ENCODE data around the gene GALM.

Gene GALM

GRCh38 chr2:38654528-38655381 is 11.2 kb upstream of the GALM start:
- in situ Hi-C loops (cut with MboI; ENCODE audit: low sequenced_read_pairs, unreplicated experiment) = no loop called here
- TF ChIP-seq CTCF (IDR thresholded peaks at IDR 0.05; ENCODE audit: borderline replicate concordance, control extremely low read depth, extremely low read depth, insufficient read depth, missing control alignments) = no peak
- no peak for DNase-seq (ENCODE audit: low spot score)

- TF ChIP-seq CTCF (IDR thresholded peaks at IDR 0.05; ENCODE audit: borderline replicate concordance, control extremely low read depth, extremely low read depth, insufficient read depth, missing control alignments) = no peak
- DNase-seq (ENCODE audit: low spot score) = no peak
- in situ Hi-C loops (cut with MboI; ENCODE audit: low sequenced_read_pairs, unreplicated experiment) = no loop called here
Measured at GRCh38 chr2:38655441-38655840, 10.5 kb upstream of the GALM start.

GRCh38 chr2:38656866-38657480 is 8.9 kb upstream of the GALM start:
- in situ Hi-C loops (cut with MboI; ENCODE audit: low sequenced_read_pairs, unreplicated experiment) = no loop called here
- DNase-seq (ENCODE audit: low spot score) = no peak
- TF ChIP-seq CTCF (IDR thresholded peaks at IDR 0.05; ENCODE audit: borderline replicate concordance, control extremely low read depth, extremely low read depth, insufficient read depth, missing control alignments) = no peak

GRCh38 chr2:38658613-38659012 is 7.3 kb upstream of the GALM start:
- TF ChIP-seq CTCF (IDR thresholded peaks at IDR 0.05; ENCODE audit: borderline replicate concordance, control extremely low read depth, extremely low read depth, insufficient read depth, missing control alignments) = no peak
- DNase-seq (ENCODE audit: low spot score) = no peak
- in situ Hi-C loops (cut with MboI; ENCODE audit: low sequenced_read_pairs, unreplicated experiment) = no loop called here

- no peak for DNase-seq (ENCODE audit: low spot score)
- in situ Hi-C loops (cut with MboI; ENCODE audit: low sequenced_read_pairs, unreplicated experiment) = no loop called here
Measured at GRCh38 chr2:38659115-38659514, 6.8 kb upstream of the GALM start.

GRCh38 chr2:38660282-38660681 is 5.6 kb upstream of the GALM start:
- TF ChIP-seq CTCF (IDR thresholded peaks at IDR 0.05; ENCODE audit: borderline replicate concordance, control extremely low read depth, extremely low read depth, insufficient read depth, missing control alignments) = no peak
- DNase-seq (ENCODE audit: low spot score) = no peak
- in situ Hi-C loops (cut with MboI; ENCODE audit: low sequenced_read_pairs, unreplicated experiment) = no loop called here

More at GRCh38 chr2:38659115-38659514, 6.8 kb upstream of the GALM start:
- TF ChIP-seq CTCF (IDR thresholded peaks at IDR 0.05; ENCODE audit: borderline replicate concordance, control extremely low read depth, extremely low read depth, insufficient read depth, missing control alignments) = no peak
